ENCODE measurements around the gene ZNF439.
"Not testable (repeated sequence)": the region's sequence is repeated elsewhere in the genome, so short reads cannot be mapped to it uniquely, and the experiment has no call there.

Gene ZNF439

GRCh38 chr19:11894851-11895250 is 46.3 kb downstream of the ZNF439 start:
- H3K9me2 ChIP-seq (replicated peaks; ENCODE audit: control insufficient read depth, low read length), result no peaks in the 10 kb centered on the region
- no peaks in the 10 kb centered on the region for H3K79me2 ChIP-seq (ENCODE audit: control insufficient read depth, low read length)
- no peaks in the 10 kb centered on the region for H4K20me1 ChIP-seq (ENCODE audit: control insufficient read depth, insufficient read depth, low read depth, low read length)
- no peaks in the 10 kb centered on the region for H3K9me3 ChIP-seq (ENCODE audit: control insufficient read depth, insufficient read depth, low read length)
- no peak overlapping the region for H3K4me3 ChIP-seq (ENCODE audit: low read length)
- TF ChIP-seq CTCF (IDR thresholded peaks at IDR 0.05; ENCODE audit: low read depth, low read length, poor library complexity, severe bottlenecking) (no peak), EZH2phosphoT487 (IDR thresholded peaks at IDR 0.05; ENCODE audit: borderline replicate concordance, low read length) (no peak)
- H3K36me3 ChIP-seq (ENCODE audit: control insufficient read depth, low read length), result no peaks in the 10 kb centered on the region
- H3K27ac ChIP-seq (ENCODE audit: low read depth, low read length), result no peak overlapping the region
- H3F3A ChIP-seq (ENCODE audit: control insufficient read depth, insufficient read depth), result no peaks in the 10 kb centered on the region
- H3K27me3 ChIP-seq (ENCODE audit: control insufficient read depth, low read length), result no peaks in the 10 kb centered on the region
- no peaks in the 10 kb centered on the region for H3K4me1 ChIP-seq (ENCODE audit: control insufficient read depth, low read length)
- no peak overlapping the region for H3K4me2 ChIP-seq (ENCODE audit: low read length)

- no peak for TF ChIP-seq EZH2phosphoT487 (IDR thresholded peaks at IDR 0.05; ENCODE audit: borderline replicate concordance, low read length)
- no peak for TF ChIP-seq CTCF (IDR thresholded peaks at IDR 0.05; ENCODE audit: low read depth, low read length, poor library complexity, severe bottlenecking)
These were observed 53.7 kb downstream of the ZNF439 start for GRCh38 chr19:11902228-11902627.

GRCh38 chr19:11905928-11906327 is 57.4 kb downstream of the ZNF439 start:
- no peaks in the 10 kb centered on the region for H3K27me3 ChIP-seq (ENCODE audit: control insufficient read depth, low read length)
- H3K27ac ChIP-seq (ENCODE audit: low read depth, low read length), result no peak overlapping the region
- no peaks in the 10 kb centered on the region for H3K4me1 ChIP-seq (ENCODE audit: control insufficient read depth, low read length)
- no peaks in the 10 kb centered on the region for H3K79me2 ChIP-seq (ENCODE audit: control insufficient read depth, low read length)
- H3K36me3 ChIP-seq (ENCODE audit: control insufficient read depth, low read length), result peaks cover 25% of the 10 kb centered on the region
- no peak overlapping the region for H3K4me2 ChIP-seq (ENCODE audit: low read length)
- no peaks in the 10 kb centered on the region for H4K20me1 ChIP-seq (ENCODE audit: control insufficient read depth, insufficient read depth, low read depth, low read length)
- peaks cover 23% of the 10 kb centered on the region for H3K9me3 ChIP-seq (ENCODE audit: control insufficient read depth, insufficient read depth, low read length)
- no peak for TF ChIP-seq EZH2phosphoT487 (IDR thresholded peaks at IDR 0.05; ENCODE audit: borderline replicate concordance, low read length)
- TF ChIP-seq CTCF (IDR thresholded peaks at IDR 0.05; ENCODE audit: low read depth, low read length, poor library complexity, severe bottlenecking), result no peak
- H3F3A ChIP-seq (ENCODE audit: control insufficient read depth, insufficient read depth), result no peaks in the 10 kb centered on the region
- H3K9me2 ChIP-seq (replicated peaks; ENCODE audit: control insufficient read depth, low read length), result no peaks in the 10 kb centered on the region
- no peak overlapping the region for H3K4me3 ChIP-seq (ENCODE audit: low read length)

More at GRCh38 chr19:11902228-11902627, 53.7 kb downstream of the ZNF439 start:
- no peaks in the 10 kb centered on the region for H3K79me2 ChIP-seq (ENCODE audit: control insufficient read depth, low read length)
- H3K36me3 ChIP-seq (ENCODE audit: control insufficient read depth, low read length), result peaks cover 25% of the 10 kb centered on the region
- H4K20me1 ChIP-seq (ENCODE audit: control insufficient read depth, insufficient read depth, low read depth, low read length), result no peaks in the 10 kb centered on the region
- H3K4me3 ChIP-seq (ENCODE audit: low read length), result no peak overlapping the region
- H3K9me3 ChIP-seq (ENCODE audit: control insufficient read depth, insufficient read depth, low read length), result peaks cover 23% of the 10 kb centered on the region
- H3K9me2 ChIP-seq (replicated peaks; ENCODE audit: control insufficient read depth, low read length), result no peaks in the 10 kb centered on the region
- no peak overlapping the region for H3K27ac ChIP-seq (ENCODE audit: low read depth, low read length)
- H3K4me1 ChIP-seq (ENCODE audit: control insufficient read depth, low read length), result no peaks in the 10 kb centered on the region
- no peaks in the 10 kb centered on the region for H3K27me3 ChIP-seq (ENCODE audit: control insufficient read depth, low read length)
- no peak overlapping the region for H3K4me2 ChIP-seq (ENCODE audit: low read length)
- H3F3A ChIP-seq (ENCODE audit: control insufficient read depth, insufficient read depth), result no peaks in the 10 kb centered on the region

- not testable (repeated sequence) for H3K4me3 ChIP-seq (ENCODE audit: low read length); H3K36me3 ChIP-seq (ENCODE audit: control insufficient read depth, low read length); H3K79me2 ChIP-seq (ENCODE audit: control insufficient read depth, low read length); H3K4me1 ChIP-seq (ENCODE audit: control insufficient read depth, low read length); H4K20me1 ChIP-seq (ENCODE audit: control insufficient read depth, insufficient read depth, low read depth, low read length); H3K27ac ChIP-seq (ENCODE audit: low read depth, low read length); H3K9me2 ChIP-seq (replicated peaks; ENCODE audit: control insufficient read depth, low read length); H3K27me3 ChIP-seq (ENCODE audit: control insufficient read depth, low read length); H3K9me3 ChIP-seq (ENCODE audit: control insufficient read depth, insufficient read depth, low read length); H3F3A ChIP-seq (ENCODE audit: control insufficient read depth, insufficient read depth); H3K4me2 ChIP-seq (ENCODE audit: low read length)
These were observed 63.4 kb downstream of the ZNF439 start for GRCh38 chr19:11911937-11912336.

- not testable (repeated sequence) for H3K4me2 ChIP-seq (ENCODE audit: low read length)
These were observed 66.0 kb downstream of the ZNF439 start for GRCh38 chr19:11914417-11915051.

More at GRCh38 chr19:11914417-11915051, 66.0 kb downstream of the ZNF439 start:
- H4K20me1 ChIP-seq (ENCODE audit: control insufficient read depth, insufficient read depth, low read depth, low read length); H3F3A ChIP-seq (ENCODE audit: control insufficient read depth, insufficient read depth); H3K79me2 ChIP-seq (ENCODE audit: control insufficient read depth, low read length); H3K36me3 ChIP-seq (ENCODE audit: control insufficient read depth, low read length); H3K4me1 ChIP-seq (ENCODE audit: control insufficient read depth, low read length); H3K27me3 ChIP-seq (ENCODE audit: control insufficient read depth, low read length); H3K9me2 ChIP-seq (replicated peaks; ENCODE audit: control insufficient read depth, low read length); H3K4me3 ChIP-seq (ENCODE audit: low read length); H3K27ac ChIP-seq (ENCODE audit: low read depth, low read length); H3K9me3 ChIP-seq (ENCODE audit: control insufficient read depth, insufficient read depth, low read length): not testable (repeated sequence)
